Measurements from ENCODE around the gene TCTN3.
"Not testable (repeated sequence)": the region's sequence is repeated elsewhere in the genome, so short reads cannot be mapped to it uniquely, and the experiment has no call there.

Gene TCTN3

GRCh38 chr10:95628786-95629185 lies 64.9 kb downstream of the TCTN3 start:
- DNase-seq (ENCODE audit: low read depth in 3 of 3) = no peak

GRCh38 chr10:95626500-95626899 lies 67.2 kb downstream of the TCTN3 start:
- no peak for DNase-seq (ENCODE audit: low read depth in 3 of 3)

DNA sequence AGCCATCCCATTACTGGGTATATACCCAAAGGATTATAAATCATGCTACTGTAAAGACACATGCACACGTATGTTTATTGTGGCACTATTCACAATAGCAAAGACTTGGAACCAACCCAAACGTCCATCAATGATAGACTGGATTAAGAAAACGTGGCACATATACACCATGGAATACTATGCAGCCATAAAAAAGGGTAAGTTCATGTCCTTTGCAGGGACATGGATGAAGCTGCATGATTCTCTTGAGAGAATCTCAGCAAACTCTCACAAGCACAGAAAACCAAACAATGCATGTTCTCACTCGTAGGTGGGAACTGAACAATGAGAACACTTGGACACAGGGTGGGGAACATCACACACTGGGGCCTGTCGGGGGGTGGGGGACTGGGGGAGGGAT lies 73.3 kb downstream of the TCTN3 start:
- DNase-seq (ENCODE audit: low read depth in 3 of 3) = not testable (repeated sequence)

- no peak for DNase-seq (ENCODE audit: low read depth in 3 of 3)
These were observed 75.6 kb downstream of the TCTN3 start for GRCh38 chr10:95618101-95618500.

- DNase-seq (ENCODE audit: low read depth in 3 of 3) = no peak
These were observed 77.3 kb downstream of the TCTN3 start for GRCh38 chr10:95616446-95616845.

Data from stimulated activated CD4-positive, alpha-beta T cell treated with anti-CD3 and anti-CD28 coated beads, TNF-alpha, amount 100 ng/mL, for 24 hours (primary cell).